Heart left ventricle (tissue), 13 donors: Measurements from ENCODE around the gene IVNS1ABP.

Experiments
- CTCF ChIP-seq, 12 donors: fragments of 200-600 bp; sonication (generic) in 4 of 12; IDR thresholded peaks; one replicate each; pipeline versions ENCODE4 v1.5.0 to v1.8.0; 2018 to 2022; ENCODE audit warnings: antibody characterized with exemption in 12 of 12, mild to moderate bottlenecking in 5 of 12
- POLR2A ChIP-seq, 2 donors: fragments of 450-650 bp; IDR thresholded peaks; one replicate each; pipeline ENCODE4 v1.6.1; 2017; ENCODE audit warnings: antibody characterized with exemption in 2 of 2, mild to moderate bottlenecking in 2 of 2, moderate library complexity in 2 of 2
- donor health status: ischemic (EF 13 %, LVEDD 7.1; RV severe dilation, severe dysfunction).
- donor health status: DM: no; HTN: yes; CAD: no.
- donor health status: DM: no; HTN: no; CAD: no.
- donor health status: ischemic (EF 25% LVEDD 6.9; RV normal size, moderate dysfunction).
- donor health status: ischemic (EF 25% LVEDD 5.7; RV mildly dilated, moderate dysfunction).
- donor health status: ischemic (EF 35%, LVEDD 5.7; RV mildly dilated, moderate dysfunction).
- donor health status: nonischemic (EF 11% LVEDD 7.7; RV severe dilation, severe dysfunction).
- donor health status: DM: yes; HTN: yes; CAD: no.
- donor health status: PGD.
- donor health status: ischemic (EF 29% LVEDD 5.4; RV normal size, mild dysfunction).
- donor health status: nonischemic (EF 23%, LVEDD 6.1; RV moderate dilation, normal function).

GRCh38 chr1:185358957-185359356, 41.9 kb upstream of the IVNS1ABP start:
- no peak for TF ChIP-seq CTCF (IDR thresholded peaks at IDR 0.05)
- no peak for TF ChIP-seq POLR2A (IDR thresholded peaks at IDR 0.05)
